DOHH2 (cell line): ENCODE measurements around the gene SMG5.

ENCODE experiments used
- CTCF ChIP-seq: fragments of 200-600 bp; sonication (generic); IDR thresholded peaks from one replicate; pipeline ENCODE4 v1.5.1; 2014; ENCODE audit warnings: antibody characterized with exemption, mild to moderate bottlenecking, low read depth, low read length; ENCODE audit not compliant: poor library complexity, severe bottlenecking
- EZH2phosphoT487 ChIP-seq: fragments of 200-600 bp; sonication (generic); IDR thresholded peaks from 2 replicates; pipeline ENCODE4 v1.6.1; 2017; ENCODE audit warnings: borderline replicate concordance, mild to moderate bottlenecking, antibody characterized with exemption, low read length, moderate library complexity, mixed read lengths

DNA sequence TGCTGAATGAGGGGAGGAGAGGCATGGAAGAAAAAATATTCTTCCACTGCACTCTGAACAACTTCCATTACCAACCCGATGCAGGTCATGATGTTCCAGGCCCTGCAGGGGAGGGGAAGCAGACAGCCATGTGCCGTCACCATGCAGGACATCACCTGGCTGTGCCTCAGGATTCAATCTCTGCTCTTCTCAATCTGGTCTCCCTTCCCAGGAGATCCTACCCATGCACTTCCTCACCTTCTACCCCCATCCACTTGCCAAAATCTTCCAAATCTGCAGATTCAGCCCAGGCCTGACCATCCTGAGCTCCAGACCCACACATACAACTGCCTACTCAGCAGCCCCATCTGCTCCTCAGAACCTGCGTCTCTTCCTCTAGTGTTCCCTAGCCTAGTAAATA is 29.0 kb downstream of the SMG5 start:
- TF ChIP-seq CTCF (no peak), EZH2phosphoT487 (no peak)
